Measurements from ENCODE around the gene ACSF2. TPM values are rescaled to one million over a fixed set of nuclear protein-coding genes. Genes with fewer than 3 reads are reported as not detected.

ACSF2 gene
- total RNA-seq, 5 donors from 2014 or later (not counting 1 experiment from before 2014, with no cell fraction given): 17.7 to 26.4 (median 21.3) TPM

DNA sequence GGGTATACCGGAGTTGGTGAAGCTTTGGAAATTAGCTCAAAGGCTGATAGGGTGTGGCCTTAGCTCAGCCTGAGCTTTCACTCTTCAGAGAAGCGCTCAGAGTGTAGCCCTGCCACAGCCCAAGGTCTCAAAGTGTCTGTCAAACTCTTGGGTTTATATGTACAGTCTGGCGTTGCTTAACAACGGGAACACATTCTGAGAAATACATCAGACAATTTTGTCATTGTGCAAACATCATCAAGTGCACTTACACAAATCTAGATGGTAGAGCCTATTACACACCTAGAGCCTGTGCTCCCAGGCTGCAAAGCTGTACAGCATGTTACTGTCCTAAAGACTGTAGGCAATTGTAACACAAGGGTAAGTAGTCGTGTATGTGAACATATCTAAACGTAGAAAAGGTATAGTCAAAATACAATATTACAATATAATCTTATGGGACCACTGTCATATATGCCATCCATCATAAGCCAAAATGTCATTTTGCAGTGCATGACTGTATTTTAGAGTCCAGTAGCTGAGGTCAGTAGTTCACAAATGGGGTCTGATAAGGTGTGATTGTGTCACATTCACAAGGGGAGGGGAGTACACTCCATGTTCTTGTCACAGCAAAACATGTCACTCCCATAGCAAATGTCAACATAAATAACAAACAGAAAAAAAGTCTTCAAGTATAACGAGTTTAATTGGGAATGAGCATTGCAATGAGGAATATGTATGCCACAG lies 22.0 kb downstream of the ACSF2 start:
- Mint-ChIP-seq H3K4me1 (peaks cover 0 to 2% (median 0%) of the 10 kb centered on the region in 3 donors), H3K36me3 (peaks cover 6% of the 10 kb centered on the region), H3K27me3 (no peaks in the 10 kb centered on the region), H3K9me3 (no peaks in the 10 kb centered on the region), H3K27ac (no peak overlapping the region), H3K4me3 (no peak overlapping the region)
- Histone ChIP-seq H3K4me3 (ENCODE audit: control insufficient read depth in 1 of 2, extremely low read depth in 1 of 2, low read length in 1 of 2) (no peak overlapping the region), H3K9me3 (no peaks in the 10 kb centered on the region), H3K27ac (ENCODE audit: low read length) (no peak overlapping the region), H3K36me3 (ENCODE audit: control insufficient read depth in 2 of 2, extremely low read depth in 1 of 2, insufficient read depth in 1 of 2, low read length in 1 of 2) (no peaks in the 10 kb centered on the region), H3K27me3 (replicated peaks in 1 of 2; ENCODE audit: control insufficient read depth in 2 of 2, extremely low read depth in 1 of 2, insufficient read depth in 2 of 2, low read length in 1 of 2) (no peaks in the 10 kb centered on the region), H3K4me1 (ENCODE audit: control insufficient read depth in 1 of 2, extremely low read depth in 1 of 2, insufficient read depth in 2 of 2, low read length in 2 of 2) (no peaks in the 10 kb centered on the region)
- ChIA-PET POLR2A (no interaction called here), CTCF (no interaction called here)
- ATAC-seq (replicated peaks in 1 of 4) (no peak), DNase-seq (no peak)
- 94% methylated on average over 4 of the region's 7 CpGs for WGBS (ENCODE audit: insufficient coverage)

- Mint-ChIP-seq H3K27me3 (no peaks in the 10 kb centered on the region), H3K9me3 (no peaks in the 10 kb centered on the region), H3K4me3 (no peak overlapping the region), H3K27ac (no peak overlapping the region), H3K36me3 (peaks cover 6% of the 10 kb centered on the region), H3K4me1 (peaks cover 0 to 2% (median 0%) of the 10 kb centered on the region in 3 donors)
- DNase-seq (no peak), ATAC-seq (replicated peaks in 1 of 4) (no peak)
- H3K36me3 ChIP-seq (ENCODE audit: control insufficient read depth in 2 of 2, extremely low read depth in 1 of 2, insufficient read depth in 1 of 2, low read length in 1 of 2): no peaks in the 10 kb centered on the region
- POLR2A ChIA-PET: no interaction called here
- H3K27me3 ChIP-seq (replicated peaks in 1 of 2; ENCODE audit: control insufficient read depth in 2 of 2, extremely low read depth in 1 of 2, insufficient read depth in 2 of 2, low read length in 1 of 2): no peaks in the 10 kb centered on the region
- CTCF ChIA-PET: no interaction called here
- no peaks in the 10 kb centered on the region for H3K4me1 ChIP-seq (ENCODE audit: control insufficient read depth in 1 of 2, extremely low read depth in 1 of 2, insufficient read depth in 2 of 2, low read length in 2 of 2)
- no peak overlapping the region for H3K4me3 ChIP-seq (ENCODE audit: control insufficient read depth in 1 of 2, extremely low read depth in 1 of 2, low read length in 1 of 2)
- no peak overlapping the region for H3K27ac ChIP-seq (ENCODE audit: low read length)
- H3K9me3 ChIP-seq: no peaks in the 10 kb centered on the region
- WGBS (ENCODE audit: insufficient coverage): 78% methylated on average over 1 of the region's 2 CpGs
These were observed 22.6 kb downstream of the ACSF2 start for GRCh38 chr17:50448643-50449042.

DNA sequence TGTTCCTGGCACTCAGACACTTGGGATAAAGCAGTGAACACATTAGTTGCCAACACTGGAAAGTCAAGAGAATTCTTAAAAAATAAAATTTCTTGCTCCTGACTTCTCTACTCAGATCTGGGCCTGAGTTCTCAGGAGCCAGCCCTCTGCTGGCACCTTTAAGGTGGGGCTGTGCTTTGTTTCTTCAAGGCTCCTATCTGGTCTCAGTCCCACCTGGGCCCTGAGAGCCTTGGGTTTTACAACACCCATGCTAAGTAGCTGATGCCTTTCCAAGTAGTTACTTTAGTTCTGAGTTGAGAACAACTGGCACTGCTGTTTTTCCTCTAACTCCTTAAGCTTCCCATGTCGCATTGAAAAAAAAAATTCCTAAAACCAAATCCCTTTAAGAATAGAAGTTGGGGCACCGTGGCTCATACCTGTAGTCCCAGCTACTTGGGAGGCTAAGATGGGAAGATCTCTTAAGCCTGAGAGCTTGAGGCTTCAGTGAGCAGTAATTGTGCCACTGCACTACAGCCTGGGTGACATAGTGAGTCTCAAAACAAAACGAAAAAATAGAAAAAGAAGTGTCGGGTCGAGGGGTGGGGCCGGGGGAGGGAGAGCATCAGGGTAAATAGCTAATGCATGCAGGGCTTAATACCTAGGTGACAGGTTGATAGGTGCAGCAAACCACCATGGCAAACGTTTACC lies 26.1 kb downstream of the ACSF2 start:
- Histone ChIP-seq H3K9me3 (no peaks in the 10 kb centered on the region), H3K4me1 (ENCODE audit: control insufficient read depth in 1 of 2, extremely low read depth in 1 of 2, insufficient read depth in 2 of 2, low read length in 2 of 2) (no peaks in the 10 kb centered on the region), H3K27me3 (replicated peaks in 1 of 2; ENCODE audit: control insufficient read depth in 2 of 2, extremely low read depth in 1 of 2, insufficient read depth in 2 of 2, low read length in 1 of 2) (no peaks in the 10 kb centered on the region), H3K36me3 (ENCODE audit: control insufficient read depth in 2 of 2, extremely low read depth in 1 of 2, insufficient read depth in 1 of 2, low read length in 1 of 2) (peaks cover 0 to 2% of the 10 kb centered on the region in 2 donors), H3K4me3 (ENCODE audit: control insufficient read depth in 1 of 2, extremely low read depth in 1 of 2, low read length in 1 of 2) (no peak overlapping the region), H3K27ac (ENCODE audit: low read length) (no peak overlapping the region)
- POLR2A ChIA-PET: no interaction called here
- H3K4me1 Mint-ChIP-seq: peaks cover 0 to 2% (median 0%) of the 10 kb centered on the region in 3 donors
- peaks cover 13% of the 10 kb centered on the region for H3K36me3 Mint-ChIP-seq
- no peaks in the 10 kb centered on the region for H3K9me3 Mint-ChIP-seq
- no peaks in the 10 kb centered on the region for H3K27me3 Mint-ChIP-seq
- DNase-seq (no peak), ATAC-seq (replicated peaks in 1 of 4) (no peak)
- 77% methylated on average over 4 of the region's 7 CpGs for WGBS (ENCODE audit: insufficient coverage)
- CTCF ChIA-PET: no interaction called here
- no peak overlapping the region for H3K4me3 Mint-ChIP-seq
- no peak overlapping the region for H3K27ac Mint-ChIP-seq

DNA sequence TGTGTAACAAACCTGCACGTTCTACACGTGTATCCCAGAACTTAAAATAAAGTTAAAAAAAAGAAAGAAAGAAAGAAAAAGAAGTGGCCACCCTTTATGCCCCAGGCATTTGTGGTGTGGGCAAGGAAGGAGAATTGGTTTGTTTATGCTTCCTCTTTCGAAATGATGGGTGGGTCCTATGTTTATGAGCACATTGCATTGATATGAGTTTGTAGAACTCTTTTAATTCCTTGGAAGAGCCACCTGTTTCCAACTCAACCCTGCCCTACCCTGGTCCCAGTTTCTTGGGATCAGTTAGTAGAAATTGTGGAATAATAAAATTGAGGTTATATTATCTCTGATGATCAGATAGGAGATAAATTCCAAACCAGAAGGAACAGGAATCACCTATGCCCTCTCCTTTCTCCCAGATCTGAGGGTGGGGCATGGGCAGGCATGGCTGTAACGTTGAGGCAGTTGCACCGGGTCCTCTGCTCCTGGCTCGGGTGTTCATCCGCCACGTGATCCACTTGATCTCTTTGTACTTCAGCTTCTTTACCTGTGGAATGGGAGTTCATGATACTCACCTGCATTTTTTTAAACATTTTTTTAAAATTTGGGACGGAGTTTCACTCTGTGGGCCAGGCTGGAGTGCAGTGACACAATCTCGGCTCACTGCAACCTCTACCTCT lies 26.7 kb downstream of the ACSF2 start:
- no peak for ATAC-seq (replicated peaks in 1 of 4)
- Histone ChIP-seq H3K4me3 (ENCODE audit: control insufficient read depth in 1 of 2, extremely low read depth in 1 of 2, low read length in 1 of 2) (no peak overlapping the region), H3K4me1 (ENCODE audit: control insufficient read depth in 1 of 2, extremely low read depth in 1 of 2, insufficient read depth in 2 of 2, low read length in 2 of 2) (no peaks in the 10 kb centered on the region), H3K27me3 (replicated peaks in 1 of 2; ENCODE audit: control insufficient read depth in 2 of 2, extremely low read depth in 1 of 2, insufficient read depth in 2 of 2, low read length in 1 of 2) (no peaks in the 10 kb centered on the region), H3K9me3 (no peaks in the 10 kb centered on the region), H3K36me3 (ENCODE audit: control insufficient read depth in 2 of 2, extremely low read depth in 1 of 2, insufficient read depth in 1 of 2, low read length in 1 of 2) (peaks cover 0 to 2% of the 10 kb centered on the region in 2 donors), H3K27ac (ENCODE audit: low read length) (no peak overlapping the region)
- POLR2A ChIA-PET: interaction anchor here in 1 of 2 donors (0.6 kb wide), 1 partner anchor 125 kb away, joined by 3 read pairs; no protein-coding TSS in a partner anchor
- no peaks in the 10 kb centered on the region for H3K9me3 Mint-ChIP-seq
- H3K27me3 Mint-ChIP-seq: no peaks in the 10 kb centered on the region
- no peak overlapping the region for H3K4me3 Mint-ChIP-seq
- CTCF ChIA-PET: interaction anchor here in 1 of 2 donors (0.6 kb wide), 1 partner anchor 154 kb away, joined by 3 read pairs; no protein-coding TSS in a partner anchor
- H3K4me1 Mint-ChIP-seq: peaks cover 0 to 2% (median 0%) of the 10 kb centered on the region in 3 donors
- 89% methylated on average over 2 of the region's 10 CpGs for WGBS (ENCODE audit: insufficient coverage)
- peaks cover 13% of the 10 kb centered on the region for H3K36me3 Mint-ChIP-seq
- DNase-seq: no peak
- no peak overlapping the region for H3K27ac Mint-ChIP-seq

GRCh38 chr17:50453901-50454300 lies 27.9 kb downstream of the ACSF2 start:
- ChIA-PET POLR2A (no interaction called here), CTCF (no interaction called here)
- Histone ChIP-seq H3K27ac (ENCODE audit: low read length) (no peak overlapping the region), H3K4me1 (ENCODE audit: control insufficient read depth in 1 of 2, extremely low read depth in 1 of 2, insufficient read depth in 2 of 2, low read length in 2 of 2) (no peaks in the 10 kb centered on the region), H3K4me3 (ENCODE audit: control insufficient read depth in 1 of 2, extremely low read depth in 1 of 2, low read length in 1 of 2) (no peak overlapping the region), H3K36me3 (ENCODE audit: control insufficient read depth in 2 of 2, extremely low read depth in 1 of 2, insufficient read depth in 1 of 2, low read length in 1 of 2) (peaks cover 0 to 2% of the 10 kb centered on the region in 2 donors), H3K9me3 (no peaks in the 10 kb centered on the region), H3K27me3 (replicated peaks in 1 of 2; ENCODE audit: control insufficient read depth in 2 of 2, extremely low read depth in 1 of 2, insufficient read depth in 2 of 2, low read length in 1 of 2) (no peaks in the 10 kb centered on the region)
- Mint-ChIP-seq H3K27ac (no peak overlapping the region), H3K9me3 (no peaks in the 10 kb centered on the region), H3K4me1 (peaks cover 0 to 2% (median 0%) of the 10 kb centered on the region in 3 donors), H3K27me3 (no peaks in the 10 kb centered on the region), H3K36me3 (peaks cover 13% of the 10 kb centered on the region), H3K4me3 (no peak overlapping the region)
- DNase-seq (no peak), ATAC-seq (replicated peaks in 1 of 4) (no peak)
- 94% methylated on average over 3 of the region's 3 CpGs for WGBS (ENCODE audit: insufficient coverage)

- ChIA-PET CTCF (no interaction called here), POLR2A (no interaction called here)
- Mint-ChIP-seq H3K4me3 (no peak overlapping the region), H3K27ac (no peak overlapping the region), H3K36me3 (peaks cover 13% of the 10 kb centered on the region), H3K9me3 (no peaks in the 10 kb centered on the region), H3K27me3 (no peaks in the 10 kb centered on the region), H3K4me1 (no peaks in the 10 kb centered on the region)
- WGBS (ENCODE audit: insufficient coverage): 60% methylated on average over 1 of the region's 4 CpGs
- no peak for DNase-seq
- Histone ChIP-seq H3K36me3 (ENCODE audit: control insufficient read depth in 2 of 2, extremely low read depth in 1 of 2, insufficient read depth in 1 of 2, low read length in 1 of 2) (peaks cover 0 to 2% of the 10 kb centered on the region in 2 donors), H3K27me3 (replicated peaks in 1 of 2; ENCODE audit: control insufficient read depth in 2 of 2, extremely low read depth in 1 of 2, insufficient read depth in 2 of 2, low read length in 1 of 2) (peaks cover 0 to 16% of the 10 kb centered on the region in 2 experiments), H3K27ac (ENCODE audit: low read length) (no peak overlapping the region), H3K4me3 (ENCODE audit: control insufficient read depth in 1 of 2, extremely low read depth in 1 of 2, low read length in 1 of 2) (no peak overlapping the region), H3K9me3 (no peaks in the 10 kb centered on the region), H3K4me1 (ENCODE audit: control insufficient read depth in 1 of 2, extremely low read depth in 1 of 2, insufficient read depth in 2 of 2, low read length in 2 of 2) (no peaks in the 10 kb centered on the region)
- ATAC-seq (replicated peaks in 1 of 4): no peak
These were observed 31.6 kb downstream of the ACSF2 start for GRCh38 chr17:50457621-50458020.

All from T-cell (primary cell).